HEK293 (cell line): Measurements from ENCODE around the gene SHROOM3.

Experiments used
- BCL11B ChIP-seq: fragments of 450-650 bp; formaldehyde crosslinking; IDR thresholded peaks from 2 replicates; pipeline ENCODE4 v1.5.1; 2016; ENCODE audit warnings: low read depth, missing biosample characterization, missing genetic modification characterization
- MZF1 ChIP-seq: fragments of 450-650 bp; formaldehyde crosslinking; IDR thresholded peaks from 2 replicates; pipeline ENCODE4 v1.5.1; 2017; ENCODE audit warnings: missing biosample characterization, missing genetic modification characterization, borderline replicate concordance
- ZNF10 ChIP-seq: fragments of 450-650 bp; formaldehyde crosslinking; IDR thresholded peaks from 2 replicates; pipeline ENCODE4 v1.5.1; 2017; ENCODE audit warnings: missing biosample characterization, missing genetic modification characterization
- ZNF37A ChIP-seq: fragments of 450-650 bp; IDR thresholded peaks from 2 replicates; pipeline ENCODE4 v1.5.1; 2018; ENCODE audit warnings: missing biosample characterization, missing genetic modification characterization
- ZNF621 ChIP-seq: fragments of 450-650 bp; formaldehyde crosslinking; IDR thresholded peaks from 2 replicates; pipeline ENCODE4 v1.5.1; 2017; ENCODE audit warnings: missing biosample characterization, missing genetic modification characterization
- ZNF843 ChIP-seq: fragments of 450-650 bp; formaldehyde crosslinking; IDR thresholded peaks from 2 replicates; pipeline ENCODE4 v1.5.1; 2016; ENCODE audit warnings: missing biosample characterization, missing genetic modification characterization
- TF ChIP-seq, protein P1 (sequence below): fragments of 450-650 bp; formaldehyde crosslinking; IDR thresholded peaks from 2 replicates; pipeline ENCODE4 v1.5.1; 2016; ENCODE audit warnings: missing biosample characterization, missing genetic modification characterization
- TF ChIP-seq, protein P2 (sequence below): fragments of 450-650 bp; formaldehyde crosslinking; IDR thresholded peaks from 2 replicates; pipeline ENCODE4 v1.5.1; 2016; ENCODE audit warnings: missing biosample characterization, missing genetic modification characterization
- TF ChIP-seq, protein P3 (sequence below): fragments of 450-650 bp; formaldehyde crosslinking; IDR thresholded peaks from 2 replicates; pipeline ENCODE4 v1.5.1; 2016; ENCODE audit warnings: missing biosample characterization, missing genetic modification characterization, low read depth
- TF ChIP-seq, protein P4 (sequence below): fragments of 450-650 bp; formaldehyde crosslinking; conservative IDR thresholded peaks from 2 replicates; pipeline ENCODE4 v1.5.1; 2016; ENCODE audit warnings: low read depth, missing biosample characterization, missing genetic modification characterization

DNA sequence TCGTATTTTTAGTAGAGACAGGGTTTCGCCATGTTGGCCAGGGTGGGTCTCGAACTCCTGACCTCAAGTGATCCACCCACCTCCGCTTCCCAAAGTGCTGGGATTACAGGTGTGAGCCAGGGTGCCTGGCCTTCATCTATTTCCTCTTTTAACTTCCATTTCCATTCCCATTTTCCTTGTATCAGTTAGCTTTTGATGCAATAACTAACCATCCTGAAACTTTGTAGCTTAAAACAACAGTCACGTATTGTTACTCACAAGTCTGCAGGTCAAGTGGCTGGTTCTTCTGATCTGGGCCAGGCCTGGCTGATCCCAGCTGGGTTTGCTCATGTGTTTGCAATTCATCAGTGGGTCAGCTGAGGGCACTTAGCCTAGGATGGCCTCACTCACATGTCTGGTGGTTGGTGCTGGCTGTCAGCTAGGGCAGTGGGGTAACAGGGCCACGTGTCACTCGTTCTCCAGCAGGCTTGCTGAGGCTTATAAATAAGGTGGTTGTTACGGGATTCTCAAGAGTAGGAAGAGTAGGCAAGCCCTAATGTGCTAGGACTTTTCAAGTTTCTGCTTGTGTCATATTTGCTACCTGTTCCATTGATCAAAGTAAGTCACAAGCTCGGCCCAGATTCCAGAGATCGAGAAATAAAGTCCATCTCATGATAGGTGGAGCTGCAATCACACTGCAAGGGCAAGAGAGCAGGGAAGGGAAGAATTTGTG is 374.7 kb downstream of the SHROOM3 start:
- TF ChIP-seq, protein P1, sequence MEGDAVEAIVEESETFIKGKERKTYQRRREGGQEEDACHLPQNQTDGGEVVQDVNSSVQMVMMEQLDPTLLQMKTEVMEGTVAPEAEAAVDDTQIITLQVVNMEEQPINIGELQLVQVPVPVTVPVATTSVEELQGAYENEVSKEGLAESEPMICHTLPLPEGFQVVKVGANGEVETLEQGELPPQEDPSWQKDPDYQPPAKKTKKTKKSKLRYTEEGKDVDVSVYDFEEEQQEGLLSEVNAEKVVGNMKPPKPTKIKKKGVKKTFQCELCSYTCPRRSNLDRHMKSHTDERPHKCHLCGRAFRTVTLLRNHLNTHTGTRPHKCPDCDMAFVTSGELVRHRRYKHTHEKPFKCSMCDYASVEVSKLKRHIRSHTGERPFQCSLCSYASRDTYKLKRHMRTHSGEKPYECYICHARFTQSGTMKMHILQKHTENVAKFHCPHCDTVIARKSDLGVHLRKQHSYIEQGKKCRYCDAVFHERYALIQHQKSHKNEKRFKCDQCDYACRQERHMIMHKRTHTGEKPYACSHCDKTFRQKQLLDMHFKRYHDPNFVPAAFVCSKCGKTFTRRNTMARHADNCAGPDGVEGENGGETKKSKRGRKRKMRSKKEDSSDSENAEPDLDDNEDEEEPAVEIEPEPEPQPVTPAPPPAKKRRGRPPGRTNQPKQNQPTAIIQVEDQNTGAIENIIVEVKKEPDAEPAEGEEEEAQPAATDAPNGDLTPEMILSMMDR (tag by site-specific recombination) = no peak
- TF ChIP-seq, protein P2, sequence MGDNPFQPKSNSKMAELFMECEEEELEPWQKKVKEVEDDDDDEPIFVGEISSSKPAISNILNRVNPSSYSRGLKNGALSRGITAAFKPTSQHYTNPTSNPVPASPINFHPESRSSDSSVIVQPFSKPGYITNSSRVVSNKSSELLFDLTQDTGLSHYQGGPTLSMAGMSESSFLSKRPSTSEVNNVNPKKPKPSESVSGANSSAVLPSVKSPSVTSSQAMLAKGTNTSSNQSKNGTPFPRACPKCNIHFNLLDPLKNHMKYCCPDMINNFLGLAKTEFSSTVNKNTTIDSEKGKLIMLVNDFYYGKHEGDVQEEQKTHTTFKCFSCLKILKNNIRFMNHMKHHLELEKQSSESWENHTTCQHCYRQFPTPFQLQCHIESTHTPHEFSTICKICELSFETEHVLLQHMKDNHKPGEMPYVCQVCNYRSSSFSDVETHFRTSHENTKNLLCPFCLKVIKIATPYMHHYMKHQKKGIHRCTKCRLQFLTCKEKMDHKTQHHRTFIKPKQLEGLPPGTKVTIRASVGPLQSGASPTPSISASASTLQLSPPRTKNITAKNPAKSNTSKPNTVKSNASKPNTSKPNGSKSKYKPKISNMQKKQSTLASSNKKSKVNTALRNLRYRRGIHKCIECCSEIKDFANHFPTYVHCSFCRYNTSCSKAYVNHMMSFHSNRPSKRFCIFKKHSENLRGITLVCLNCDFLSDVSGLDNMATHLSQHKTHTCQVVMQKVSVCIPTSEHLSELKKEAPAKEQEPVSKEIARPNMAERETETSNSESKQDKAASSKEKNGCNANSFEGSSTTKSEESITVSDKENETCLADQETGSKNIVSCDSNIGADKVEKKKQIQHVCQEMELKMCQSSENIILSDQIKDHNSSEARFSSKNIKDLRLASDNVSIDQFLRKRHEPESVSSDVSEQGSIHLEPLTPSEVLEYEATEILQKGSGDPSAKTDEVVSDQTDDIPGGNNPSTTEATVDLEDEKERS (tag by site-specific recombination) = no peak
- TF ChIP-seq BCL11B (tag by site-specific recombination) = no peak
- TF ChIP-seq ZNF37A (tag by site-specific recombination) = no peak
- TF ChIP-seq MZF1 (tag by site-specific recombination) = no peak
- TF ChIP-seq ZNF10 (tag by site-specific recombination) = no peak
- TF ChIP-seq, protein P3, sequence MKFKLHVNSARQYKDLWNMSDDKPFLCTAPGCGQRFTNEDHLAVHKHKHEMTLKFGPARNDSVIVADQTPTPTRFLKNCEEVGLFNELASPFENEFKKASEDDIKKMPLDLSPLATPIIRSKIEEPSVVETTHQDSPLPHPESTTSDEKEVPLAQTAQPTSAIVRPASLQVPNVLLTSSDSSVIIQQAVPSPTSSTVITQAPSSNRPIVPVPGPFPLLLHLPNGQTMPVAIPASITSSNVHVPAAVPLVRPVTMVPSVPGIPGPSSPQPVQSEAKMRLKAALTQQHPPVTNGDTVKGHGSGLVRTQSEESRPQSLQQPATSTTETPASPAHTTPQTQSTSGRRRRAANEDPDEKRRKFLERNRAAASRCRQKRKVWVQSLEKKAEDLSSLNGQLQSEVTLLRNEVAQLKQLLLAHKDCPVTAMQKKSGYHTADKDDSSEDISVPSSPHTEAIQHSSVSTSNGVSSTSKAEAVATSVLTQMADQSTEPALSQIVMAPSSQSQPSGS (tag by site-specific recombination) = no peak
- no peak for TF ChIP-seq ZNF621 (tag by site-specific recombination)
- TF ChIP-seq ZNF843 (tag by site-specific recombination) = no peak
- TF ChIP-seq, protein P4, sequence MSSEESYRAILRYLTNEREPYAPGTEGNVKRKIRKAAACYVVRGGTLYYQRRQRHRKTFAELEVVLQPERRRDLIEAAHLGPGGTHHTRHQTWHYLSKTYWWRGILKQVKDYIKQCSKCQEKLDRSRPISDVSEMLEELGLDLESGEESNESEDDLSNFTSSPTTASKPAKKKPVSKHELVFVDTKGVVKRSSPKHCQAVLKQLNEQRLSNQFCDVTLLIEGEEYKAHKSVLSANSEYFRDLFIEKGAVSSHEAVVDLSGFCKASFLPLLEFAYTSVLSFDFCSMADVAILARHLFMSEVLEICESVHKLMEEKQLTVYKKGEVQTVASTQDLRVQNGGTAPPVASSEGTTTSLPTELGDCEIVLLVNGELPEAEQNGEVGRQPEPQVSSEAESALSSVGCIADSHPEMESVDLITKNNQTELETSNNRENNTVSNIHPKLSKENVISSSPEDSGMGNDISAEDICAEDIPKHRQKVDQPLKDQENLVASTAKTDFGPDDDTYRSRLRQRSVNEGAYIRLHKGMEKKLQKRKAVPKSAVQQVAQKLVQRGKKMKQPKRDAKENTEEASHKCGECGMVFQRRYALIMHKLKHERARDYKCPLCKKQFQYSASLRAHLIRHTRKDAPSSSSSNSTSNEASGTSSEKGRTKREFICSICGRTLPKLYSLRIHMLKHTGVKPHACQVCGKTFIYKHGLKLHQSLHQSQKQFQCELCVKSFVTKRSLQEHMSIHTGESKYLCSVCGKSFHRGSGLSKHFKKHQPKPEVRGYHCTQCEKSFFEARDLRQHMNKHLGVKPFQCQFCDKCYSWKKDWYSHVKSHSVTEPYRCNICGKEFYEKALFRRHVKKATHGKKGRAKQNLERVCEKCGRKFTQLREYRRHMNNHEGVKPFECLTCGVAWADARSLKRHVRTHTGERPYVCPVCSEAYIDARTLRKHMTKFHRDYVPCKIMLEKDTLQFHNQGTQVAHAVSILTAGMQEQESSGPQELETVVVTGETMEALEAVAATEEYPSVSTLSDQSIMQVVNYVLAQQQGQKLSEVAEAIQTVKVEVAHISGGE (tag by site-specific recombination) = no peak
